ENCODE measurements around the gene TAF1B. TPM values are rescaled to one million over a fixed set of nuclear protein-coding genes. Genes with fewer than 3 reads are reported as not detected.

The TAF1B gene
- total and polyA plus RNA-seq, 2 donors (not counting 3 experiments of a cell fraction or from before 2014, with no cell fraction given) = 6.3 to 29.4 TPM

- H4K20me1 ChIP-seq (replicated peaks; ENCODE audit: control insufficient read depth, extremely low read depth, insufficient read depth, low read length) = no peaks in the 10 kb centered on the region
- H3K79me2 ChIP-seq (ENCODE audit: control insufficient read depth, insufficient read depth, low read length) = no peaks in the 10 kb centered on the region
- no peak for TF ChIP-seq POLR2A (IDR thresholded peaks at IDR 0.05; ENCODE audit: low read depth, low read length)
- TF ChIP-seq POLR2AphosphoS5 (IDR thresholded peaks at IDR 0.05; ENCODE audit: insufficient read depth, low read depth, low read length) = no peak
- no peak for TF ChIP-seq CTCF (IDR thresholded peaks at IDR 0.05; ENCODE audit: extremely low read depth in 1 of 2, insufficient read depth in 1 of 2, low read depth in 1 of 2, low read length in 2 of 2)
- TF ChIP-seq JUN (IDR thresholded peaks at IDR 0.05; ENCODE audit: borderline replicate concordance, insufficient read depth, insufficient read length, low read depth) = no peak
- no peak for TF ChIP-seq GATA2 (IDR thresholded peaks at IDR 0.05; ENCODE audit: insufficient read depth, insufficient read length, low read depth, low read length)
- TF ChIP-seq FOS (IDR thresholded peaks at IDR 0.05; ENCODE audit: borderline replicate concordance, insufficient read depth, low read length) = no peak
- no peak for TF ChIP-seq MAX (IDR thresholded peaks at IDR 0.05; ENCODE audit: insufficient read depth, insufficient read length)
- TF ChIP-seq MYC (IDR thresholded peaks at IDR 0.05; ENCODE audit: low read depth, low read length) = no peak
- TF ChIP-seq EZH2 (IDR thresholded peaks at IDR 0.05; ENCODE audit: borderline replicate concordance, low read depth, low read length, severe bottlenecking) = no peak
- intact Hi-C loops (cut with micrococcal nuclease) (no loop called here), dilution Hi-C loops (cut with MboI; ENCODE audit: extremely low pct_ligation_motif_present, low sequenced_read_pairs) (no loop called here)
- no peaks in the 10 kb centered on the region for H3K9me1 ChIP-seq (replicated peaks; ENCODE audit: control insufficient read depth, extremely low read depth, insufficient read depth, low read length)
- H3K9me3 ChIP-seq (replicated peaks; ENCODE audit: control insufficient read depth, insufficient read depth, low read length) = no peaks in the 10 kb centered on the region
- H3K4me2 ChIP-seq (ENCODE audit: insufficient read depth, low read length) = no peak overlapping the region
- no peak overlapping the region for H2AFZ ChIP-seq (ENCODE audit: low read depth, low read length)
- H3K4me1 ChIP-seq (ENCODE audit: control insufficient read depth, extremely low read depth, insufficient read depth, low read length) = no peaks in the 10 kb centered on the region
- H3K27ac ChIP-seq (ENCODE audit: insufficient read depth, low read depth, low read length) = no peak overlapping the region
- ChIA-PET CTCF (no interaction called here), POLR2A (no interaction called here)
- no peak overlapping the region for H3K9ac ChIP-seq (replicated peaks; ENCODE audit: extremely low read depth, insufficient read depth, low read length)
- peaks cover 12 to 15% of the 10 kb centered on the region in 2 experiments for H3K36me3 ChIP-seq (ENCODE audit: control insufficient read depth in 2 of 2, extremely low read depth in 1 of 2, insufficient read depth in 2 of 2, low read length in 2 of 2)
- FAIRE-seq (no peak), DNase-seq (ENCODE audit: low read depth, low spot score) (no peak)
- BruUV-seq (replicated peaks) = no TSS peak
- H3K27me3 ChIP-seq (ENCODE audit: control insufficient read depth in 2 of 2, insufficient read depth in 2 of 2, low read length in 2 of 2) = no peaks in the 10 kb centered on the region
- H3K4me3 ChIP-seq (replicated peaks in 1 of 3; ENCODE audit: insufficient read depth in 1 of 3, low read depth in 1 of 3, low read length in 3 of 3) = no peak overlapping the region
These were observed 14.8 kb downstream of the TAF1B start for GRCh38 chr2:9857814-9858729.

All from endothelial cell of umbilical vein (primary cell).